Glutamatergic neuron (in vitro differentiated cells): ENCODE measurements around the gene ABCB10. TPM values are rescaled to one million over a fixed set of nuclear protein-coding genes. Genes with fewer than 3 reads are reported as not detected.

Source experiments
- DNase-seq: peaks from one replicate; pipeline ENCODE4 v3.0.0; 2022
- H3K27ac Mint-ChIP-seq: one replicate; pipeline ENCODE4 v1.8.0; 2020; ENCODE audit warnings: mild to moderate bottlenecking, mixed read lengths, inconsistent platforms; ENCODE audit not compliant: unreplicated experiment
- H3K27me3 Mint-ChIP-seq: one replicate; pipeline ENCODE4 v1.8.0; 2020; ENCODE audit warnings: mild to moderate bottlenecking, moderate library complexity, mixed read lengths, inconsistent platforms; ENCODE audit not compliant: unreplicated experiment
- H3K36me3 Mint-ChIP-seq: one replicate; pipeline ENCODE4 v1.8.0; 2020; ENCODE audit warnings: mild to moderate bottlenecking, mixed read lengths, inconsistent platforms; ENCODE audit not compliant: unreplicated experiment
- H3K4me1 Mint-ChIP-seq: one replicate; pipeline ENCODE4 v1.8.0; 2020; ENCODE audit warnings: mild to moderate bottlenecking, low read depth, mixed read lengths, inconsistent platforms; ENCODE audit not compliant: unreplicated experiment
- H3K4me3 Mint-ChIP-seq: one replicate; pipeline ENCODE4 v1.8.0; 2020; ENCODE audit warnings: mild to moderate bottlenecking, mixed read lengths, inconsistent platforms; ENCODE audit not compliant: unreplicated experiment
- H3K9me3 Mint-ChIP-seq: one replicate; pipeline ENCODE4 v1.8.0; 2020; ENCODE audit warnings: mild to moderate bottlenecking, moderate library complexity, mixed read lengths, inconsistent platforms; ENCODE audit not compliant: unreplicated experiment
- CTCF ChIP-seq: fragments of 200-600 bp; sonication (generic); IDR thresholded peaks from one replicate; pipeline ENCODE4 v1.5.0; 2021; ENCODE audit not compliant: partially characterized antibody, unreplicated experiment
- total RNA-seq: library from RNA; stranded (reverse); fragmentation: NEBNext Ultra II Directional; extraction: Animal tissue kit (Norgen Biotek cat#: 25700); gene quantifications from one replicate; pipeline ENCODE4 v1.2.1, GENCODE V29; 2021; ENCODE audit not compliant: unreplicated experiment

The ABCB10 gene
- total RNA-seq, 1 donor from 2014 or later, result 15.0 TPM

- Mint-ChIP-seq H3K36me3 (no peaks in the 10 kb centered on the region), H3K27me3 (no peaks in the 10 kb centered on the region), H3K4me3 (no peak overlapping the region), H3K27ac (no peak overlapping the region), H3K9me3 (peaks cover 2% of the 10 kb centered on the region), H3K4me1 (peaks cover 3% of the 10 kb centered on the region)
- no peak for DNase-seq
- no peak for TF ChIP-seq CTCF
Observed at GRCh38 chr1:229572286-229572685, 13.8 kb upstream of the ABCB10 start.

- Mint-ChIP-seq H3K27me3 (no peaks in the 10 kb centered on the region), H3K4me3 (no peak overlapping the region), H3K9me3 (peaks cover 2% of the 10 kb centered on the region), H3K4me1 (peaks cover 3% of the 10 kb centered on the region), H3K36me3 (no peaks in the 10 kb centered on the region), H3K27ac (no peak overlapping the region)
- no peak for DNase-seq
- no peak for TF ChIP-seq CTCF
Observed at GRCh38 chr1:229570891-229571516, 12.5 kb upstream of the ABCB10 start.

DNA sequence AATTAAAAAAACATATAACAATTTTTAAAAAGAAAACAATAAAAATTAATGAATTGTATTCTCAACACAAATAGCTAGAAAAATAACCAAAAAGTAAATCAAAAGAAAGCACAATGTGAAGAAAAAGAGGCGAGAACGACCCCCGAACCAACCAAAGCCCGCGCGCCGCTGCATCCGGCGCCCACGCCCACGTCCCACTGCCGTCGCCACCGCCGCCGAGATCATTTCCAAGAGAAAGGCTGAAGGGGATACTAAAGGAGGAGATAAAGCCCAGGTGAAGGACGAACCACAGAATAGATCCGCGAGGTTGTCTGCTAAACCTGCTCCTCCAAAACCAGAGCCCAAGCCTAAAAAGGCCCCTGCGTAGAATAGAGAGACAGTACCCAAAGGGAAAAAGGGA, 11.8 kb upstream of the ABCB10 start:
- DNase-seq, result no peak
- H3K4me3 Mint-ChIP-seq, result no peak overlapping the region
- no peak for TF ChIP-seq CTCF
- H3K4me1 Mint-ChIP-seq, result peaks cover 3% of the 10 kb centered on the region
- no peaks in the 10 kb centered on the region for H3K27me3 Mint-ChIP-seq
- no peak overlapping the region for H3K27ac Mint-ChIP-seq
- no peaks in the 10 kb centered on the region for H3K36me3 Mint-ChIP-seq
- H3K9me3 Mint-ChIP-seq, result peaks cover 2% of the 10 kb centered on the region

DNA sequence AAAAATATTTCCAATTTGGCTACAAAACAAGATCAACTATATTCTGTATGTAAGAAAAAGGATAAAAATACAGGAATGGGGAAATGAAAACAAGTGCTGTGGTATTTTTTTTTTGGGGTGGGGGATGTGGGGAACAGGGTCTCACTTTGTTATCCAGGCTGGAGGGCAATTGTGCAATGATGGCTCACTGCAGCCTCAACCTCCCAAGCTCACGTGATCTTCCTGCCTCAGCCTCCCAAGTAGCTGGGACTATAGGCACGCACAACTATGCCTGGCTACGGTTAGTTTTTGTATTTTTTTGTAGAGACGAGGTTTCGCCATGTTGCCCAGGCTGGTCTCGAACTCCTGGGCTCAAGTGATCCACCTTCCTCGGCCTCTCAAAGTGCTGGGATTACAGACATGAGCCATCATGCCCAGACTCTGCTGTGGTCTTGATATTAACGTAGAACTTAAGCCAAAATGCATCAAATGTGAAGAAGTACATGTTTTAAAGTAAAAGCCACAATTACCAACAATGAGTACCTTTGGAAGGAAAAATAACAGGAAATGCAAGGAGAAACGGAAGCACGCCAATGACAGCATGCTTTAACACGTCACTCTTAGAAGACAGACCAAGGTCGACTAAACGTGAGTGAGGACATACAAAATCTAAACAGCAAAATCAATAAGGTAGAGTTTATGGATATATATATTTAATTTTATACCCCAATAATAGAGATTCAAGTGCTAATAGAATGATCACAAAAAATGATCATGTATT, 8.8 kb upstream of the ABCB10 start:
- TF ChIP-seq CTCF, result no peak
- Mint-ChIP-seq H3K27ac (no peak overlapping the region), H3K4me1 (peaks cover 3% of the 10 kb centered on the region), H3K4me3 (no peak overlapping the region), H3K36me3 (no peaks in the 10 kb centered on the region), H3K9me3 (no peaks in the 10 kb centered on the region), H3K27me3 (no peaks in the 10 kb centered on the region)
- no peak for DNase-seq

- Mint-ChIP-seq H3K36me3 (no peaks in the 10 kb centered on the region), H3K4me3 (no peak overlapping the region), H3K27me3 (peaks cover 8% of the 10 kb centered on the region), H3K4me1 (no peaks in the 10 kb centered on the region), H3K27ac (no peak overlapping the region), H3K9me3 (peaks cover 1% of the 10 kb centered on the region)
- no peak for DNase-seq
- TF ChIP-seq CTCF, result no peak
Observed at GRCh38 chr1:229563701-229564100, 5.2 kb upstream of the ABCB10 start.
